Body of pancreas (tissue), 4 donors: ENCODE results near the gene KIFAP3.

Experiments
- POLR2A ChIP-seq, 3 donors: fragments of 450-650 bp; IDR thresholded peaks; one replicate each; pipeline ENCODE4 v1.6.1; 2016; ENCODE audit warnings: antibody characterized with exemption in 3 of 3, mild to moderate bottlenecking in 2 of 3
- TF ChIP-seq, protein P1 (sequence below), 7 experiments: fragments of 450-650 bp in 4 of 7; fragments of 200-600 bp in 3 of 7; sonication (generic) in 3 of 7; IDR thresholded peaks; one replicate each; pipeline ENCODE4 v1.5.1; 2016 to 2019; ENCODE audit warnings: antibody characterized with exemption in 7 of 7

DNA sequence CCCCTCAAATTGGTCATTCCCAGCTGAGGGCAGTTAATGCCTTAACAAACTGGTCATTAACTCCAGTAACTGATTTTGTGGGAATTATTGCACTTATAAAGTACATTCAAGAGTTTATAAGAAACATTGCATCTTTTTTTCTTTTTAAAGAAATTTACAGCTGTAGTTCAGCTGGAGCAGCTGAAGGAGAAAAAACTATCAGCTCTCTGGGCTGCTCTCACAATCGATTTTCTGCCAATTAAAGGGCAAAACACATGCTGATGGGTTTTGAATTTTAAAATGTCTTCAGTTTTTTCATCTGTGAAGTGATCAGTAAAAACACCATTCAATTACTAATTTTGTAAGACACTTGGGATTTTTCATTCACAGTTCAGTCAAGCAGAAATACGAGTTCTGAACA lies 74.7 kb downstream of the KIFAP3 start:
- TF ChIP-seq, protein P1, sequence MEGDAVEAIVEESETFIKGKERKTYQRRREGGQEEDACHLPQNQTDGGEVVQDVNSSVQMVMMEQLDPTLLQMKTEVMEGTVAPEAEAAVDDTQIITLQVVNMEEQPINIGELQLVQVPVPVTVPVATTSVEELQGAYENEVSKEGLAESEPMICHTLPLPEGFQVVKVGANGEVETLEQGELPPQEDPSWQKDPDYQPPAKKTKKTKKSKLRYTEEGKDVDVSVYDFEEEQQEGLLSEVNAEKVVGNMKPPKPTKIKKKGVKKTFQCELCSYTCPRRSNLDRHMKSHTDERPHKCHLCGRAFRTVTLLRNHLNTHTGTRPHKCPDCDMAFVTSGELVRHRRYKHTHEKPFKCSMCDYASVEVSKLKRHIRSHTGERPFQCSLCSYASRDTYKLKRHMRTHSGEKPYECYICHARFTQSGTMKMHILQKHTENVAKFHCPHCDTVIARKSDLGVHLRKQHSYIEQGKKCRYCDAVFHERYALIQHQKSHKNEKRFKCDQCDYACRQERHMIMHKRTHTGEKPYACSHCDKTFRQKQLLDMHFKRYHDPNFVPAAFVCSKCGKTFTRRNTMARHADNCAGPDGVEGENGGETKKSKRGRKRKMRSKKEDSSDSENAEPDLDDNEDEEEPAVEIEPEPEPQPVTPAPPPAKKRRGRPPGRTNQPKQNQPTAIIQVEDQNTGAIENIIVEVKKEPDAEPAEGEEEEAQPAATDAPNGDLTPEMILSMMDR (IDR thresholded peaks at IDR 0.05), result no peak
- no peak for TF ChIP-seq POLR2A (IDR thresholded peaks at IDR 0.05)
